H1 (cell line): ENCODE data around the gene PRPF40B. TPM values are rescaled to one million over a fixed set of nuclear protein-coding genes. Genes with fewer than 3 reads are reported as not detected.

ENCODE experiments used
- ATF2 ChIP-seq: IDR thresholded peaks from 2 replicates; pipeline ENCODE4 v1.6.1; 2012; ENCODE audit warnings: low read length, inconsistent platforms
- EP300 ChIP-seq, 2 experiments: IDR thresholded peaks; 1 replicate in 1 of 2; 2 replicates in 1 of 2; pipeline ENCODE4 v1.6.1; 2011 to 2012; ENCODE audit warnings: low read depth in 2 of 2, low read length in 2 of 2, mild to moderate bottlenecking in 2 of 2, borderline replicate concordance in 1 of 2, inconsistent platforms in 1 of 2, moderate library complexity in 1 of 2
- NRF1 ChIP-seq: IDR thresholded peaks from 2 replicates; pipeline ENCODE4 v1.6.1; 2011; ENCODE audit warnings: mild to moderate bottlenecking, low read depth, low read length, improper control_type of control experiment
- PHF8 ChIP-seq: fragments of 200-600 bp; sonication (generic); conservative IDR thresholded peaks from 2 replicates; pipeline ENCODE4 v1.7.1; 2012; ENCODE audit warnings: low read depth, mild to moderate bottlenecking, inconsistent platforms, low read length, moderate library complexity
- RBBP5 ChIP-seq: IDR thresholded peaks from 2 replicates; pipeline ENCODE4 v1.7.1; 2012; ENCODE audit warnings: low read depth, mild to moderate bottlenecking, inconsistent platforms, low read length, moderate library complexity, borderline replicate concordance
- SP2 ChIP-seq: IDR thresholded peaks from 2 replicates; pipeline ENCODE4 v1.6.1; 2012; ENCODE audit warnings: mild to moderate bottlenecking, low read length, inconsistent platforms
- polyA plus RNA-seq, 7 experiments: library from polyadenylated mRNA; depleted of rRNA in 3 of 7; stranded (reverse) in 5 of 7; unstranded in 2 of 7; fragments of >200 nt in 5 of 7; fragments of 200-250 nt in 2 of 7; gene quantifications; 1 replicate in 5 of 7; 2 replicates in 1 of 7; 4 replicates in 1 of 7; pipeline versions ENCODE4 v1.2.1 to v1.2.3, GENCODE V29; 2011 to 2013; ENCODE audit warnings: missing spikeins in 2 of 7, mixed read lengths in 2 of 7
- total RNA-seq: library from RNA; stranded (reverse); fragmentation: NEBNext Ultra II Directional; extraction: Animal tissue kit (Norgen Biotek cat#: 25700); gene quantifications from 2 replicates; pipeline ENCODE4 v1.2.1, GENCODE V29; 2021

Gene PRPF40B
- total and polyA plus RNA-seq, 2 of the 8 experiments (the other 6 are each of a cell fraction or from before 2014, with no cell fraction given): 14.4 to 24.4 TPM

- TF ChIP-seq ATF2 (no peak), PHF8 (no peak), EP300 (IDR thresholded peaks at IDR 0.05; ENCODE audit: borderline replicate concordance in 1 of 2, low read depth in 2 of 2, low read length in 2 of 2) (no peak), NRF1 (no peak), SP2 (no peak), RBBP5 (no peak)
- TF ChIP-seq, all 59 proteins: peak for 0
Observed at GRCh38 chr12:49664167-49664566, 40.8 kb downstream of the PRPF40B start (continued).
